CD4-positive, alpha-beta T cell (primary cell): ENCODE data around the gene SLAMF1. TPM values are rescaled to one million over a fixed set of nuclear protein-coding genes. Genes with fewer than 3 reads are reported as not detected.

Experiments used
- ATAC-seq: fragments of 200-7000 bp; cut with Tn5 transposase; one replicate; pipeline ENCODE4 v1.10.0; 2022; ENCODE audit warnings: mild to moderate bottlenecking; ENCODE audit not compliant: poor library complexity
- CTCF ChIA-PET: fragments of 350-600 bp; sonication (Branson Sonifier 250); formaldehyde crosslinking; loops from one replicate; lab custom pipeline; 2021; ENCODE audit warnings: antibody characterized with exemption, inconsistent platforms; lab: Charles Lee
- POLR2A ChIA-PET: fragments of 350-600 bp; sonication (Branson Sonifier 250); formaldehyde crosslinking; loops from one replicate; lab custom pipeline; 2021; ENCODE audit warnings: antibody characterized with exemption, inconsistent platforms; lab: Charles Lee
- DNase-seq, 14 experiments: peaks; one replicate each; pipeline ENCODE4 v3.0.0-alpha.2; 2013 to 2020; ENCODE audit warnings: mixed read lengths in 2 of 14
- H3K27ac ChIP-seq, 2 donors: one replicate each; pipeline versions ENCODE4 v1.5.1 to v1.7.0; 2013; ENCODE audit warnings: low read length in 2 of 2, low read depth in 1 of 2, mild to moderate bottlenecking in 1 of 2
- H3K27me3 ChIP-seq, 2 experiments: 1 replicate in 1 of 2; 2 replicates in 1 of 2; pipeline versions ENCODE4 v1.6.1 to v1.7.0; 2013; ENCODE audit warnings: low read length in 2 of 2, control low read depth in 1 of 2, mild to moderate bottlenecking in 1 of 2, moderate library complexity in 1 of 2; ENCODE audit not compliant: insufficient read depth in 2 of 2, control insufficient read depth in 1 of 2
- H3K36me3 ChIP-seq: one replicate; pipeline ENCODE4 v1.6.1; 2013; ENCODE audit warnings: low read length, control low read depth; ENCODE audit not compliant: insufficient read depth
- H3K4me1 ChIP-seq: one replicate; pipeline ENCODE4 v1.6.1; 2013; ENCODE audit warnings: low read length, control low read depth; ENCODE audit not compliant: insufficient read depth
- H3K4me3 ChIP-seq: one replicate; pipeline ENCODE4 v1.5.1; 2013; ENCODE audit warnings: mild to moderate bottlenecking, low read length, moderate library complexity
- H3K9me3 ChIP-seq, 2 experiments: 1 replicate in 1 of 2; 2 replicates in 1 of 2; pipeline versions ENCODE4 v1.6.1 to v1.7.0; 2013; ENCODE audit warnings: low read length in 2 of 2, mild to moderate bottlenecking in 2 of 2, control low read depth in 1 of 2, moderate library complexity in 1 of 2; ENCODE audit not compliant: control insufficient read depth in 1 of 2, insufficient read depth in 1 of 2
- H3K27ac Mint-ChIP-seq: one replicate; pipeline ENCODE4 v1.8.0; 2020; ENCODE audit warnings: mixed read lengths
- H3K27me3 Mint-ChIP-seq: one replicate; pipeline ENCODE4 v1.8.0; 2021; ENCODE audit warnings: mixed read lengths
- H3K36me3 Mint-ChIP-seq: one replicate; pipeline ENCODE4 v1.8.0; 2021; ENCODE audit warnings: low read depth, mixed read lengths
- H3K4me1 Mint-ChIP-seq: one replicate; pipeline ENCODE4 v1.8.0; 2021; ENCODE audit warnings: low read depth, mixed read lengths
- H3K4me3 Mint-ChIP-seq: one replicate; pipeline ENCODE4 v1.8.0; 2020; ENCODE audit warnings: mild to moderate bottlenecking, mixed read lengths
- H3K9me3 Mint-ChIP-seq: one replicate; pipeline ENCODE4 v1.8.0; 2020; ENCODE audit warnings: mixed read lengths
- CTCF ChIP-seq: fragments of 200-600 bp; IDR thresholded peaks from one replicate; pipeline ENCODE4 v1.8.0; 2022; ENCODE audit warnings: antibody characterized with exemption, mild to moderate bottlenecking
- intact Hi-C, 2 experiments: fragments of 100-400 bp; cut with DNase I in 1 of 2; cut with micrococcal nuclease in 1 of 2; formaldehyde crosslinking; loops; one replicate each; pipeline versions ENCODE4 v1.15.1 to v1.9.0; 2023 to 2025; cut with DNase I, micrococcal nuclease
- total RNA-seq, 174 experiments: library from RNA in 2 of 174; stranded (reverse) in 2 of 174; gene quantifications; one replicate each; pipeline ENCODE4 v1.2.3 and lab custom pipeline; 2021 to 2026

Gene SLAMF1
- total RNA-seq, 2 experiments from 2014 or later = 39.4 to 39.8 TPM

- no peaks in the 10 kb centered on the region for H3K27me3 Mint-ChIP-seq
- intact Hi-C loops = loop anchor here in 1 of 2 experiments (5.0 kb wide), 1 partner anchor 158 kb away; no protein-coding TSS in a partner anchor
- peaks cover 92% of the 10 kb centered on the region for H3K36me3 ChIP-seq
- no peaks in the 10 kb centered on the region for H3K27me3 ChIP-seq
- H3K36me3 Mint-ChIP-seq = peaks cover 93% of the 10 kb centered on the region
- no peaks in the 10 kb centered on the region for H3K9me3 ChIP-seq
- no peak overlapping the region for H3K4me3 ChIP-seq
- H3K27ac Mint-ChIP-seq = no peak overlapping the region
- ChIA-PET CTCF (interaction anchor here (1.0 to 2.7 kb wide), 5 partner anchors 26 to 186 kb away, joined by 3 to 7 read pairs (median 4); no protein-coding TSS in a partner anchor), POLR2A (interaction anchor here (0.7 kb wide), 1 partner anchor 144 kb away, joined by 4 read pairs; no protein-coding TSS in a partner anchor)
- H3K4me3 Mint-ChIP-seq = no peak overlapping the region
- H3K27ac ChIP-seq = no peak overlapping the region
- H3K4me1 Mint-ChIP-seq = peaks cover 62% of the 10 kb centered on the region
- TF ChIP-seq CTCF = no peak
- no peaks in the 10 kb centered on the region for H3K9me3 Mint-ChIP-seq
- DNase-seq = no peak
- ATAC-seq = no peak
- peaks cover 16% of the 10 kb centered on the region for H3K4me1 ChIP-seq
Measured at GRCh38 chr1:160614410-160614809, 32.4 kb downstream of the SLAMF1 start.

- CTCF ChIA-PET = interaction anchor here (1.4 to 2.7 kb wide), 2 partner anchors 62 to 184 kb away, joined by 6 to 7 read pairs; no protein-coding TSS in a partner anchor
Measured at GRCh38 chr1:160612613-160613218, 34.1 kb downstream of the SLAMF1 start.

More at GRCh38 chr1:160612613-160613218, 34.1 kb downstream of the SLAMF1 start:
- H3K9me3 ChIP-seq = no peaks in the 10 kb centered on the region
- no peaks in the 10 kb centered on the region for H3K27me3 ChIP-seq
- peaks cover 90% of the 10 kb centered on the region for H3K36me3 Mint-ChIP-seq
- POLR2A ChIA-PET = interaction anchor here (1.5 kb wide), 1 partner anchor 16 kb away, joined by 3 read pairs; no protein-coding TSS in a partner anchor
- no peak for TF ChIP-seq CTCF
- peaks cover 51% of the 10 kb centered on the region for H3K4me1 Mint-ChIP-seq
- H3K4me1 ChIP-seq = peaks cover 11% of the 10 kb centered on the region
- no peak overlapping the region for H3K27ac ChIP-seq
- H3K27ac Mint-ChIP-seq = no peak overlapping the region
- H3K27me3 Mint-ChIP-seq = no peaks in the 10 kb centered on the region
- H3K4me3 ChIP-seq = no peak overlapping the region
- no peaks in the 10 kb centered on the region for H3K9me3 Mint-ChIP-seq
- intact Hi-C loops = loop anchor here in 1 of 2 experiments (5.0 kb wide), 1 partner anchor 160 kb away; no protein-coding TSS in a partner anchor
- H3K4me3 Mint-ChIP-seq = no peak overlapping the region
- DNase-seq (no peak), ATAC-seq (no peak)
- peaks cover 95% of the 10 kb centered on the region for H3K36me3 ChIP-seq
